ENCODE data around the gene HDAC5. TPM values are rescaled to one million over a fixed set of nuclear protein-coding genes. Genes with fewer than 3 reads are reported as not detected.

The HDAC5 gene
- total RNA-seq, 1 donor from 2014 or later: 42.0 TPM

DNA sequence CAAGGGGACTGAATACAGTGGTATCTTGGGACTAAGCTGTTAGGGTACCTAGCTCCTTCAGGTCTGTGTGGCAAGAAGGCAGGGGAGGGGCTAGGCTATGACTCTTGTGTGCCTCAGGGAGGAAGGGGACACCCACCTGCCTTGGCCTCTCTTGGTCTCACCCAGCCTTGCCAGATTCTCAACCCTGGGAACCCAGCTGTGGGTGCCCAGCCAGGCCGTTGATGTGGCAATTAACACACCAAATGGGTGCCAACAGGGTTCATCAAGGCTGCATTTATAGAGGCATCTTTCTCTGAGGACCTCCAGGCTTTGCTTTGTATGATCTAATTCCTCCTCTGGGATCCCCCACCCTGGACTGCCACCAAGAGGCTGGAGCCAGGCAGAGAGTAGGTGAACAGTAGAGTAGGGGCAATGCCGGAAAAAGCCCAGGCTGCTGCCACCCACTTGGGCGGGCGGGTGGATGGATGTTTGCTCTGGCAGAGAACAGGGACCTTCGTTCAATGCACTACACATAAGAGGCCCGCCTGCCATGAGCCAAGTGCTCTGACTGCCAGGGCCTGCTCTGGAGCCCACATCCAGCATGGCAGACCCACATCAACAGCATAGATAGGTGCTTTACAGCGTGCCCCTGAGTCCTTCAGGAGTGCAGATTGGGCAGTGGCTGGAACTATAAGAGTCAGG lies 43.9 kb upstream of the HDAC5 start:
- peaks cover 16% of the 10 kb centered on the region for H3K4me1 Mint-ChIP-seq (ENCODE audit: unreplicated experiment)
- DNase-seq (ENCODE audit: extremely low spot score, unreplicated experiment): no peak
- H3K36me3 Mint-ChIP-seq (ENCODE audit: unreplicated experiment): no peaks in the 10 kb centered on the region
- H3K9me3 Mint-ChIP-seq (ENCODE audit: unreplicated experiment): no peaks in the 10 kb centered on the region
- H3K27me3 Mint-ChIP-seq (ENCODE audit: unreplicated experiment): no peaks in the 10 kb centered on the region
- TF ChIP-seq, protein P1, sequence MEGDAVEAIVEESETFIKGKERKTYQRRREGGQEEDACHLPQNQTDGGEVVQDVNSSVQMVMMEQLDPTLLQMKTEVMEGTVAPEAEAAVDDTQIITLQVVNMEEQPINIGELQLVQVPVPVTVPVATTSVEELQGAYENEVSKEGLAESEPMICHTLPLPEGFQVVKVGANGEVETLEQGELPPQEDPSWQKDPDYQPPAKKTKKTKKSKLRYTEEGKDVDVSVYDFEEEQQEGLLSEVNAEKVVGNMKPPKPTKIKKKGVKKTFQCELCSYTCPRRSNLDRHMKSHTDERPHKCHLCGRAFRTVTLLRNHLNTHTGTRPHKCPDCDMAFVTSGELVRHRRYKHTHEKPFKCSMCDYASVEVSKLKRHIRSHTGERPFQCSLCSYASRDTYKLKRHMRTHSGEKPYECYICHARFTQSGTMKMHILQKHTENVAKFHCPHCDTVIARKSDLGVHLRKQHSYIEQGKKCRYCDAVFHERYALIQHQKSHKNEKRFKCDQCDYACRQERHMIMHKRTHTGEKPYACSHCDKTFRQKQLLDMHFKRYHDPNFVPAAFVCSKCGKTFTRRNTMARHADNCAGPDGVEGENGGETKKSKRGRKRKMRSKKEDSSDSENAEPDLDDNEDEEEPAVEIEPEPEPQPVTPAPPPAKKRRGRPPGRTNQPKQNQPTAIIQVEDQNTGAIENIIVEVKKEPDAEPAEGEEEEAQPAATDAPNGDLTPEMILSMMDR (IDR thresholded peaks at IDR 0.05): no peak
- H3K4me3 Mint-ChIP-seq (ENCODE audit: unreplicated experiment): no peak overlapping the region
- no peak overlapping the region for H3K27ac Mint-ChIP-seq (ENCODE audit: unreplicated experiment)

DNA sequence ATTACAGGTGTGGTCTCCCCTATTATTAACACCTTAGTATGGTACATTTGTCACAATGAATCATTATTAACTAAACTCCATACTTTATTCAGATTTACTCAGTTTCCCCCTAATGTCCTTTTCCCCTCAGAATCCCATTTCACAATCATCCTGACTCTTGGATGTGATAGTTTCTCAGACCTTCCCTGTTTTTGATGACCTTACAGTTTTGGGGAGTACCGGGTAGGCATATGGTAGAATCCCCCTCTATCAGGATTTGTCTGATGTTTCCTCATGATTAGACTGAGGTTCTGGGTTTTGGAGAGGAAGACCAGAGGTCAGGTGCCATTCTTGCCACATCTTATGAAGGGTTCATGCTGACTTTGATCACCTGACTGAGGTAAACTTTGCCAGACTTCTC lies 41.0 kb upstream of the HDAC5 start:
- TF ChIP-seq, protein P1 (IDR thresholded peaks at IDR 0.05): no peak
- no peak overlapping the region for H3K27ac Mint-ChIP-seq (ENCODE audit: unreplicated experiment)
- H3K9me3 Mint-ChIP-seq (ENCODE audit: unreplicated experiment): no peaks in the 10 kb centered on the region
- no peak overlapping the region for H3K4me3 Mint-ChIP-seq (ENCODE audit: unreplicated experiment)
- no peak for DNase-seq (ENCODE audit: extremely low spot score, unreplicated experiment)
- no peaks in the 10 kb centered on the region for H3K27me3 Mint-ChIP-seq (ENCODE audit: unreplicated experiment)
- H3K36me3 Mint-ChIP-seq (ENCODE audit: unreplicated experiment): no peaks in the 10 kb centered on the region
- peaks cover 9% of the 10 kb centered on the region for H3K4me1 Mint-ChIP-seq (ENCODE audit: unreplicated experiment)

DNA sequence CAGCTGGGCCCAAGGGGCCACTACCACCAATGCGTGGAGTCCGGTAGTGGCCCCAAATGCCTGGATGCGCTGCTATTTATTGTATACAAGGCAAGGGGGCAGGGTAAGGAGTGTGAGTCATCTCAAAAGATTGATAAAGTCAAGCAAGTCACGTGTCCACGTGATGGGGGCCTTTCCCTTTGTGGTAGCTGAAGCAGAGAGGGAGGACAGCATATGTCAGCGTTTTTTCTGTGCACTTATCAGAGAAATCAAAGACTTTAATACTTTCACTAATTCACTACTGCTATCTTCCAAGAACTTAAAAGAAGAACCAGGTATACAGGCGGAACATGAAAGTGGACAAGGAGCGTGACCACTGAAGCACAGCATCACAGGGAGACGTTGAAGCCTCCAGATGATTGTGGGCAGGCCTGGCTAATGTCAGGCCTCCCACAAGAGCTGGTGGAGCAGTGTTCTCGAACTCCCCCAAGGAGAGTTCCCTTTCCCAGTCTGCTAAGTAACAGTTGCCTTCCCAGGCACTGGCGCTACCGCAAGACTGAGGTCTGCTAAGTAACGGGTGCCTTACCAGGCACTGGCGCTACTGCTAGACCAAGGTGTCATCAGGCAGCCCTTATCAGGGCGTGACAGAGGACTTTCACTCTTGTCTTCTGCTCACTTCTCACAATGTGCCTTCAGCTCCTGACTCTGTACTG lies 36.2 kb upstream of the HDAC5 start:
- no peaks in the 10 kb centered on the region for H3K4me1 Mint-ChIP-seq (ENCODE audit: unreplicated experiment)
- H3K27me3 Mint-ChIP-seq (ENCODE audit: unreplicated experiment): no peaks in the 10 kb centered on the region
- no peak overlapping the region for H3K4me3 Mint-ChIP-seq (ENCODE audit: unreplicated experiment)
- H3K27ac Mint-ChIP-seq (ENCODE audit: unreplicated experiment): no peak overlapping the region
- TF ChIP-seq, protein P1 (IDR thresholded peaks at IDR 0.05): no peak
- DNase-seq (ENCODE audit: extremely low spot score, unreplicated experiment): no peak
- no peaks in the 10 kb centered on the region for H3K9me3 Mint-ChIP-seq (ENCODE audit: unreplicated experiment)
- H3K36me3 Mint-ChIP-seq (ENCODE audit: unreplicated experiment): peaks cover 3% of the 10 kb centered on the region

DNA sequence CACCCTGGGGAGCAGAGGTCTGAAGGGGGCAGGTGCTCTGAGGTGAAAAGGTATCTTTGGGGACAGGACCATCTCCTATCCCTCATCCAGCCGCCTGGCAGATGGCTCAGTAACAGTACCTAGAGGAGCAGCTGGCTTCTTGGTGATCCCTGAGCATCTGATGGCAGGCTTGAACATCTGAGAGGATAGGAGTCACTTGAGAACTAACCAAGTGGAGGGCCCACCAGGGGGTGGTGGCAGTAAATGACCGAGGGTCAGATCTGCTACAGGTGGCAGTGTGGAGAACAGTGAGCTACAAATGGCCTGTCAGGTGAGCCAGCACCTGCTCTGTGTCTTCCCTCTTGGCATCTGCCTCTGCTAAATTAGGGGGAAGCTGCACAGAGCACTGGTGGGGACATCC lies 32.0 kb upstream of the HDAC5 start:
- DNase-seq (ENCODE audit: extremely low spot score, unreplicated experiment): no peak
- Mint-ChIP-seq H3K27me3 (ENCODE audit: unreplicated experiment) (no peaks in the 10 kb centered on the region), H3K36me3 (ENCODE audit: unreplicated experiment) (peaks cover 3% of the 10 kb centered on the region), H3K4me1 (ENCODE audit: unreplicated experiment) (no peaks in the 10 kb centered on the region), H3K4me3 (ENCODE audit: unreplicated experiment) (no peak overlapping the region), H3K27ac (ENCODE audit: unreplicated experiment) (no peak overlapping the region), H3K9me3 (ENCODE audit: unreplicated experiment) (no peaks in the 10 kb centered on the region)
- TF ChIP-seq, protein P1 (IDR thresholded peaks at IDR 0.05): no peak

DNA sequence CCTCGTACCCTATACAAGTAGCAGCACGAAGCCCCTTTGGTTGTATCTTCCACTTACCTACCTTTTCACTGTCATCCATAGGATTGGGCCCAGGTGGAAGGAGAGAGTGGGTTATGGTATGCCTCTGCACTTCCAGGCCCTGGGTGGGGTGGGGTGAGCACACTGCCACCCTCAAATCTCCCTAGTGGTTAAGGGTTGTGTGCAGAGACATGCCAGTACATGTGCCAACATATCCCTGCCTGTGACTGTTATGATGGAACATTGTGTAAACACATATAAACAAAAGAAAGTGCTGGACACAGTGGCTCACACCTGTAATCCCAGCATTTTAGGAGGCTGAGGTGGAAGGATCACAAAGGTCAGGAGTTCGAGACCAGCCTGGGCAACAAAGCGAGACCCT lies 29.4 kb upstream of the HDAC5 start:
- Mint-ChIP-seq H3K9me3 (ENCODE audit: unreplicated experiment) (no peaks in the 10 kb centered on the region), H3K4me3 (ENCODE audit: unreplicated experiment) (no peak overlapping the region), H3K27me3 (ENCODE audit: unreplicated experiment) (no peaks in the 10 kb centered on the region), H3K4me1 (ENCODE audit: unreplicated experiment) (no peaks in the 10 kb centered on the region), H3K27ac (ENCODE audit: unreplicated experiment) (no peak overlapping the region), H3K36me3 (ENCODE audit: unreplicated experiment) (peaks cover 2% of the 10 kb centered on the region)
- no peak for DNase-seq (ENCODE audit: extremely low spot score, unreplicated experiment)
- TF ChIP-seq, protein P1 (IDR thresholded peaks at IDR 0.05): no peak

All from osteocyte (in vitro differentiated cells).